Thoracic aorta (tissue), 2 donors: Measurements from ENCODE around the gene TPSAB1. TPM values are rescaled to one million over a fixed set of nuclear protein-coding genes. Genes with fewer than 3 reads are reported as not detected.

Experiments used
- ATAC-seq: fragments of 150-250 bp; one replicate; pipeline ENCODE4 v1.8.0; 2017; ENCODE audit warnings: low read depth; ENCODE audit not compliant: insufficient number of reproducible peaks, low FRiP score
- DNase-seq: peaks from one replicate; pipeline ENCODE4 v3.0.0-alpha.2; 2020; ENCODE audit warnings: low spot score
- H3K27ac ChIP-seq, 2 donors: fragments of 200-600 bp; sonication (generic); 1 replicate in 1 of 2; 2 replicates in 1 of 2; pipeline ENCODE4 v1.5.1; 2016; ENCODE audit warnings: mild to moderate bottlenecking in 2 of 2, moderate library complexity in 2 of 2
- H3K27me3 ChIP-seq: fragments of 200-600 bp; sonication (generic); replicated peaks from 2 replicates; pipeline ENCODE4 v1.6.0; 2016; ENCODE audit warnings: mild to moderate bottlenecking; ENCODE audit not compliant: insufficient read depth
- H3K36me3 ChIP-seq: fragments of 200-600 bp; sonication (generic); one replicate; pipeline ENCODE4 v1.5.1; 2016
- H3K4me1 ChIP-seq, 2 donors: fragments of 200-600 bp; sonication (generic); 1 replicate in 1 of 2; 2 replicates in 1 of 2; pipeline versions ENCODE4 v1.5.1 to v1.6.0; 2016; ENCODE audit warnings: low read depth in 2 of 2, mild to moderate bottlenecking in 1 of 2; ENCODE audit not compliant: control insufficient read depth in 1 of 2
- H3K4me3 ChIP-seq: fragments of 200-600 bp; sonication (generic); 2 replicates; pipeline ENCODE4 v1.5.1; 2016; ENCODE audit warnings: mild to moderate bottlenecking
- H3K9me3 ChIP-seq: fragments of 200-600 bp; sonication (generic); 2 replicates; pipeline ENCODE4 v1.5.1; 2016
- total RNA-seq, 2 donors: library from RNA; depleted of rRNA; stranded (reverse); fragments of >200 nt; gene quantifications; one replicate each; pipeline versions ENCODE4 v1.1.0 to v1.2.3, GENCODE V29; 2016
- TF ChIP-seq, protein P1 (sequence below): fragments of 200-600 bp; sonication (generic); IDR thresholded peaks from one replicate; pipeline ENCODE4 v1.5.1; 2019; ENCODE audit warnings: antibody characterized with exemption

Gene TPSAB1
- total RNA-seq, 2 donors from 2014 or later: 26.0 to 164 TPM

DNA sequence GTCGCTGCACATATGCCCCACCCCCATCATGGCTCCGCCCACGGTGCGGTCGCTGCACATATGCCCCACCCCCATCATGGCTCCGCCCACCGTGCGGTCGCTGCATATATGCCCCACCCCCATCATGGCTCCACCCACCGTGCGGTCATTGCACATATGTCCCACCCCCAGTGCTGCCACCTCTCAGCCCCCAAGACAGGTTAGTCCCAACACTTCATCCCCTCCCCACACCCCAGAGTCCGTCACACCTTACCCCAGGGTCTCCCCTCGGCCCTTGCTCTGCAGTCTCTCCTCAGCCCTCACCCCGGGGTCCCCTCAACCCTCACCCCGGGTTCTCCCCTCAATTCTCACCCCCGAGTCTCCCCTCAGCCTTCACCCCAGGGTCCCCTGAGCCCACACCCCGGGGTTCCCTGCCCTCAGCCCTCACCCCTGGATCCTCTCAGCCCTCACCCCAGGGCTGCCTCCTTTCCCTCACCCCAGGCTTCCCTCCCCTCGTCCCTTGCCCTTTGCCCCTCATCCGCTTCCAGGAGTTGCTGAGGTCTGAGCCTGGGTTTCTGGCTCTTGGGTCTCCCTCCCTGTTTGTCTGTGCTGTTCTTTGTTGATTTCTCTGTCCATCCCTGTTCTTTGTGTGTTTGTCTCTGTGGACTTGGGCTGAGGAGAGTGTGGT lies 41.0 kb upstream of the TPSAB1 start:
- H3K36me3 ChIP-seq: no peaks in the 10 kb centered on the region
- H3K9me3 ChIP-seq: no peaks in the 10 kb centered on the region
- DNase-seq (no peak), ATAC-seq (no peak)
- H3K4me1 ChIP-seq: no peaks in the 10 kb centered on the region
- TF ChIP-seq, protein P1, sequence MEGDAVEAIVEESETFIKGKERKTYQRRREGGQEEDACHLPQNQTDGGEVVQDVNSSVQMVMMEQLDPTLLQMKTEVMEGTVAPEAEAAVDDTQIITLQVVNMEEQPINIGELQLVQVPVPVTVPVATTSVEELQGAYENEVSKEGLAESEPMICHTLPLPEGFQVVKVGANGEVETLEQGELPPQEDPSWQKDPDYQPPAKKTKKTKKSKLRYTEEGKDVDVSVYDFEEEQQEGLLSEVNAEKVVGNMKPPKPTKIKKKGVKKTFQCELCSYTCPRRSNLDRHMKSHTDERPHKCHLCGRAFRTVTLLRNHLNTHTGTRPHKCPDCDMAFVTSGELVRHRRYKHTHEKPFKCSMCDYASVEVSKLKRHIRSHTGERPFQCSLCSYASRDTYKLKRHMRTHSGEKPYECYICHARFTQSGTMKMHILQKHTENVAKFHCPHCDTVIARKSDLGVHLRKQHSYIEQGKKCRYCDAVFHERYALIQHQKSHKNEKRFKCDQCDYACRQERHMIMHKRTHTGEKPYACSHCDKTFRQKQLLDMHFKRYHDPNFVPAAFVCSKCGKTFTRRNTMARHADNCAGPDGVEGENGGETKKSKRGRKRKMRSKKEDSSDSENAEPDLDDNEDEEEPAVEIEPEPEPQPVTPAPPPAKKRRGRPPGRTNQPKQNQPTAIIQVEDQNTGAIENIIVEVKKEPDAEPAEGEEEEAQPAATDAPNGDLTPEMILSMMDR: no peak
- H3K27ac ChIP-seq: no peak overlapping the region
- no peak overlapping the region for H3K4me3 ChIP-seq
- H3K27me3 ChIP-seq: no peaks in the 10 kb centered on the region

DNA sequence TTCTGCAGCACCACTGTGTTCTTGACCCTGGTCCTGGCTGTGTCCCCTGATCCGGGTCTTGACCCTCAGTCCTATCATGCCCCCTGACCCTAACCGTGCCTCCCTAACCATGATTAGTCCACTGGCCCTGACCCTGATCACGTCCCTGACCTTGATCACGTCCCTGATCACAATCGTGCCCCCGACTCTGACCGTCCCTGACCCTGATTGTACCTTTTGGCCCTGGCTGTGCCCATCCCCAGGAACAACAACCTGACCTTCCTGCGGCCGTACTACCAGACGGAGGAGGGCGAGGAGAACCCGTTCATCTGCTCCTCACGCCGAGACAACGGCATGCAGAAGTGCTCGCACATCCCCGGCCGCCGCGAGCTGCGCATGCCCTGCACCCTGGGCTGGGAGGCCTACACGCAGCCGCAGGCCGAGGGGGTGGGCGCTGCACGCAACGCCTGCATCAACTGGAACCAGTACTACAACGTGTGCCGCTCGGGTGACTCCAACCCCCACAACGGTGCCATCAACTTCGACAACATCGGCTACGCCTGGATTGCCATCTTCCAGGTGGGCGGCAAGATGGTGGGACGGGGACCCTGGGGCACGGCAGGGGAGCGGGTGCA lies 40.4 kb upstream of the TPSAB1 start:
- H3K27me3 ChIP-seq: no peaks in the 10 kb centered on the region
- H3K4me1 ChIP-seq: no peaks in the 10 kb centered on the region
- H3K4me3 ChIP-seq: no peak overlapping the region
- H3K9me3 ChIP-seq: no peaks in the 10 kb centered on the region
- TF ChIP-seq, protein P1: no peak
- no peak for ATAC-seq
- H3K27ac ChIP-seq: no peak overlapping the region
- no peaks in the 10 kb centered on the region for H3K36me3 ChIP-seq
- no peak for DNase-seq

- DNase-seq (no peak), ATAC-seq (no peak)
- H3K4me1 ChIP-seq: no peaks in the 10 kb centered on the region
- no peak overlapping the region for H3K4me3 ChIP-seq
- no peaks in the 10 kb centered on the region for H3K9me3 ChIP-seq
- no peak overlapping the region for H3K27ac ChIP-seq
- TF ChIP-seq, protein P1: no peak
- H3K27me3 ChIP-seq: no peaks in the 10 kb centered on the region
- H3K36me3 ChIP-seq: no peaks in the 10 kb centered on the region
Observed at GRCh38 chr16:1201444-1201843, 39.1 kb upstream of the TPSAB1 start.

DNA sequence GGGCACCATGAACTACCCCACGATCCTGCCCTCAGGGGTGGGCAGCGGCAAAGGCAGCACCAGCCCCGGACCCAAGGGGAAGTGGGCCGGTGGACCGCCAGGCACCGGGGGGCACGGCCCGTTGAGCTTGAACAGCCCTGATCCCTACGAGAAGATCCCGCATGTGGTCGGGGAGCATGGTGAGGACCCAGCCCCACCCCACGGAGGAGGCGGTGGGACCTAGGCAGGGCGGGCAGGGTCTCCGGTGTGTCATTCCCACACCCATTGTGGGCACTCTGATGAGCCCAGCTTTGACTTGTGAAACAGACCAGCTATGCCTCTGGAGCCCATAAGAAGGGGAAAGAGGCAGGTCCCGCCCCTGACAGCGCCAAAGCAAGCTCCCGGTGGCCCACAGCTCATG lies 38.2 kb upstream of the TPSAB1 start:
- Histone ChIP-seq H3K27me3 (no peaks in the 10 kb centered on the region), H3K27ac (no peak overlapping the region), H3K9me3 (no peaks in the 10 kb centered on the region), H3K36me3 (no peaks in the 10 kb centered on the region), H3K4me1 (no peaks in the 10 kb centered on the region), H3K4me3 (no peak overlapping the region)
- no peak for ATAC-seq
- no peak for DNase-seq
- TF ChIP-seq, protein P1: no peak

DNA sequence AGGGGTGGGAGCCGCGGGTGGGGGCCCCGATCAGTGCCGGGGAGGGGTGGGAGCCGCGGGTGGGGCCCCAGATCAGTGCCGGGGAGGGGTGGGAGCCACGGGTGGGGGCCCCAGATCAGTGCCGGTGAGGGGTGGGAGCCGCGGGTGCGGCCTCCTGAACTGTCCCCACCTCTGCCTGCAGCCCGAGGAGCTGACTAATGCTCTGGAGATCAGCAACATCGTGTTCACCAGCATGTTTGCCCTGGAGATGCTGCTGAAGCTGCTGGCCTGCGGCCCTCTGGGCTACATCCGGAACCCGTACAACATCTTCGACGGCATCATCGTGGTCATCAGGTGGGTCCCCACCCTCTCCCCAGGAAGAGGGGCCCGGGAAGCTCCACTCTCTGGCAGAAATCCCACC lies 35.6 kb upstream of the TPSAB1 start:
- H3K27ac ChIP-seq: no peak overlapping the region
- H3K36me3 ChIP-seq: no peaks in the 10 kb centered on the region
- no peak for ATAC-seq
- TF ChIP-seq, protein P1: no peak
- no peaks in the 10 kb centered on the region for H3K4me1 ChIP-seq
- no peaks in the 10 kb centered on the region for H3K27me3 ChIP-seq
- no peak for DNase-seq
- H3K9me3 ChIP-seq: no peaks in the 10 kb centered on the region
- no peak overlapping the region for H3K4me3 ChIP-seq
